ENCODE measurements around the gene CDC5L. TPM values are rescaled to one million over a fixed set of nuclear protein-coding genes. Genes with fewer than 3 reads are reported as not detected.
A peak's percentile ranks its signal among the peaks of the same experiment; 100 is the strongest.

CDC5L gene
- total RNA-seq, 2 donors from 2014 or later, result 28.9 to 30.5 TPM

DNA sequence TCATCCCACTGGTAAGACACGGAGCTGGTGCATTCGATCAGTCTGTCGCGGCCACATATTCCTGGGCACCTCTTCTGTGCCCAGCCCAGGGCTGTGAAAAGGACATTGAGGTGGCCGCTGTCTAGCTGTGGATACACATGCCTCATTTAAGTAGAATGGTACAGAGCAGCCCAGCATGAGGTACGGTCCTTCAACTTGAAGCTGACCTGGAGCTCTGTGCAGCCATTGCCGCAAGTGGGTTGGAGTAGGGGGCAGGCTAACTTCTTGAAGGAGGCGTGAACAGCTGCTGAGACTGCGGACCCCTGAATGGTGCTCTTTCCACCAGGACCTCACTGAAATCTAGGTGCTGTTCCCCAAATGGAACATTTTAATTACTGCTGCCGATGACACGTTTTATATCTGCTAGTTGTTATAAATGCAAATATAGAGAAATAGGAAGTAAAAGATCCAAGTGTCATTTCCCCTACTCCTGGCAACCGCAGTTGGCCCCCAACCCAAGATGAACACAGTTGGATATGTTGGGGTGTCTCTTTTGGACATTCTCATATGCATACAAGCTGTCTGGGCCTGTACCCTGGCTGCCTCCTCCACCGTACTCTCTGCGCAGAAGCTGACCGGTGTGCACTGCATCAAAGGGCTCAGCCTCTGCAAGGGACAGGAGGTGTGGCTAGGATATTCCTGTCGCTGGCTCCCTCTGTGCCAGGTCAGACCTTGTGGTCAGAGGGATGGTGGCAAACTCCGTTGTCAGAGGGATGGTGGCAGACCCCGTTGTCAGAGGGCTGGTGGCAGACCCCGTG lies 86.1 kb downstream of the CDC5L start:
- TF ChIP-seq, protein P1, sequence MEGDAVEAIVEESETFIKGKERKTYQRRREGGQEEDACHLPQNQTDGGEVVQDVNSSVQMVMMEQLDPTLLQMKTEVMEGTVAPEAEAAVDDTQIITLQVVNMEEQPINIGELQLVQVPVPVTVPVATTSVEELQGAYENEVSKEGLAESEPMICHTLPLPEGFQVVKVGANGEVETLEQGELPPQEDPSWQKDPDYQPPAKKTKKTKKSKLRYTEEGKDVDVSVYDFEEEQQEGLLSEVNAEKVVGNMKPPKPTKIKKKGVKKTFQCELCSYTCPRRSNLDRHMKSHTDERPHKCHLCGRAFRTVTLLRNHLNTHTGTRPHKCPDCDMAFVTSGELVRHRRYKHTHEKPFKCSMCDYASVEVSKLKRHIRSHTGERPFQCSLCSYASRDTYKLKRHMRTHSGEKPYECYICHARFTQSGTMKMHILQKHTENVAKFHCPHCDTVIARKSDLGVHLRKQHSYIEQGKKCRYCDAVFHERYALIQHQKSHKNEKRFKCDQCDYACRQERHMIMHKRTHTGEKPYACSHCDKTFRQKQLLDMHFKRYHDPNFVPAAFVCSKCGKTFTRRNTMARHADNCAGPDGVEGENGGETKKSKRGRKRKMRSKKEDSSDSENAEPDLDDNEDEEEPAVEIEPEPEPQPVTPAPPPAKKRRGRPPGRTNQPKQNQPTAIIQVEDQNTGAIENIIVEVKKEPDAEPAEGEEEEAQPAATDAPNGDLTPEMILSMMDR (conservative IDR thresholded peaks at IDR 0.05), result no peak
- Histone ChIP-seq H3K36me3 (ENCODE audit: control insufficient read depth, insufficient read depth, low read length) (no peaks in the 10 kb centered on the region), H3K4me3 (ENCODE audit: low read length) (no peak overlapping the region), H3K9me3 (ENCODE audit: control insufficient read depth, low read length) (no peaks in the 10 kb centered on the region), H3K4me1 (ENCODE audit: control insufficient read depth, insufficient read depth, low read length) (no peaks in the 10 kb centered on the region), H3K27ac (ENCODE audit: low read depth, low read length) (no peak overlapping the region), H3K9ac (ENCODE audit: extremely low read depth, low read length, poor library complexity, severe bottlenecking) (no peak overlapping the region), H3K27me3 (ENCODE audit: control insufficient read depth, insufficient read depth, low read length, poor library complexity, severe bottlenecking) (peaks cover 8% of the 10 kb centered on the region)
- H3K4me1 Mint-ChIP-seq, result peaks cover 3% of the 10 kb centered on the region
- no peak overlapping the region for H3K4me3 Mint-ChIP-seq
- 91 to 94% methylated on average over 12 to 19 of the region's 19 CpGs for WGBS, 2 experiments (ENCODE audit: insufficient coverage in 1 of 2, insufficient read length in 1 of 2)
- peaks cover 7% of the 10 kb centered on the region for H3K27me3 Mint-ChIP-seq (ENCODE audit: insufficient read depth)
- no peaks in the 10 kb centered on the region for H3K36me3 Mint-ChIP-seq (ENCODE audit: low read depth)
- no peaks in the 10 kb centered on the region for H3K9me3 Mint-ChIP-seq
- peak; percentile 50 for DNase-seq
- H3K27ac Mint-ChIP-seq, result no peak overlapping the region

DNA sequence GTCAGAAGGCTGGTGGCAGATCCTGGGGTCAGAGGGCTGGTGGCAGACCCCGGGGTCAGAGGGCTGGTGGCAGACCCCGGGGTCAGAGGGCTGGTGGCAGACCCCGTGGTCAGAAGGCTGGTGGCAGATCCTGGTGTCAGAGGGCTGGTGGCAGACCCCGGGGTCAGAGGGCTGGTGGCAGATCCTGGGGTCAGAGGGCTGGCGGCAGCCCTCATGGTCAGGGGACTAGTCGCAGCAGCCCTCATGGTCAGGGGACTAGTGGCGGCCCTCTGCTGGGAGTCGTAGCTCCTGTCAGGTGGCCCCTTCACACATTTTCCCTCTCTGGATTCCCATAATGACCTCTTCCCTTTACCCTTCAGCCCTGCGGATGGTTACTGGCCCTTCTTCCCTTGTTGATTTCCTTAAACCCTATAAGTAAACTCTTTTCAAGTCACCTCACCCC lies 86.7 kb downstream of the CDC5L start:
- Histone ChIP-seq H3K4me3 (ENCODE audit: low read length) (no peak overlapping the region), H3K36me3 (ENCODE audit: control insufficient read depth, insufficient read depth, low read length) (no peaks in the 10 kb centered on the region), H3K9me3 (ENCODE audit: control insufficient read depth, low read length) (no peaks in the 10 kb centered on the region), H3K9ac (ENCODE audit: extremely low read depth, low read length, poor library complexity, severe bottlenecking) (no peak overlapping the region), H3K27ac (ENCODE audit: low read depth, low read length) (no peak overlapping the region), H3K4me1 (ENCODE audit: control insufficient read depth, insufficient read depth, low read length) (no peaks in the 10 kb centered on the region), H3K27me3 (ENCODE audit: control insufficient read depth, insufficient read depth, low read length, poor library complexity, severe bottlenecking) (peaks cover 8% of the 10 kb centered on the region)
- Mint-ChIP-seq H3K27me3 (ENCODE audit: insufficient read depth) (peaks cover 7% of the 10 kb centered on the region), H3K4me3 (no peak overlapping the region), H3K4me1 (peaks cover 3% of the 10 kb centered on the region), H3K27ac (no peak overlapping the region), H3K36me3 (ENCODE audit: low read depth) (no peaks in the 10 kb centered on the region), H3K9me3 (no peaks in the 10 kb centered on the region)
- 89 to 94% methylated on average over 7 to 9 of the region's 9 CpGs for WGBS, 2 experiments (ENCODE audit: insufficient coverage in 1 of 2, insufficient read length in 1 of 2)
- TF ChIP-seq, protein P1 (conservative IDR thresholded peaks at IDR 0.05), result no peak
- no peak for DNase-seq

DNA sequence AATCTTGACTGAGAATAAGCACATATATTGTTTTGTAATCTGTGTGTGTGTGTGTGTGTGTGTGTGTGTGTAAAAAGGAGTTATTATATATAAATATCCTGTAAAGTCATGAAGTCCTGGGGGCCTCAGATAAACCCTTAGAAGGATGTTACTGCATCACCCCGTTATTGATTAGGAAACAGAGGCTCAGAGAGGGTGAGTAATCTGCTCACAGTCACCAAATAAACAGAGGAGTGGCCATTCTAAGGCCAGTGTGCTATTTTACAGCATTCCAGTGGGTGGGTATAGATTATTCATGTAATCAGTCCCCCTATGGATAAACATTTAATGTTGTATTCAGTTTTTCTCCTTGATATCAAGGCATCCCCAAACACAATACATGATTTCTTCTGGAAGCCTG lies 87.1 kb downstream of the CDC5L start:
- no peaks in the 10 kb centered on the region for H3K9me3 ChIP-seq (ENCODE audit: control insufficient read depth, low read length)
- H3K9ac ChIP-seq (ENCODE audit: extremely low read depth, low read length, poor library complexity, severe bottlenecking), result no peak overlapping the region
- H3K9me3 Mint-ChIP-seq, result no peaks in the 10 kb centered on the region
- peaks cover 9% of the 10 kb centered on the region for H3K27me3 Mint-ChIP-seq (ENCODE audit: insufficient read depth)
- peaks cover 8% of the 10 kb centered on the region for H3K27me3 ChIP-seq (ENCODE audit: control insufficient read depth, insufficient read depth, low read length, poor library complexity, severe bottlenecking)
- H3K36me3 ChIP-seq (ENCODE audit: control insufficient read depth, insufficient read depth, low read length), result no peaks in the 10 kb centered on the region
- WGBS, 2 experiments (ENCODE audit: insufficient coverage in 1 of 2, insufficient read length in 1 of 2), result 70 to 75% methylated on average over 1 of the region's 1 CpG
- no peaks in the 10 kb centered on the region for H3K36me3 Mint-ChIP-seq (ENCODE audit: low read depth)
- DNase-seq, result no peak
- H3K4me1 Mint-ChIP-seq, result peaks cover 3% of the 10 kb centered on the region
- H3K4me3 ChIP-seq (ENCODE audit: low read length), result no peak overlapping the region
- H3K4me1 ChIP-seq (ENCODE audit: control insufficient read depth, insufficient read depth, low read length), result no peaks in the 10 kb centered on the region
- TF ChIP-seq, protein P1 (conservative IDR thresholded peaks at IDR 0.05), result no peak
- H3K4me3 Mint-ChIP-seq, result no peak overlapping the region
- H3K27ac ChIP-seq (ENCODE audit: low read depth, low read length), result no peak overlapping the region
- no peak overlapping the region for H3K27ac Mint-ChIP-seq

Measured in endodermal cell (in vitro differentiated cells).